BE2C (cell line): ENCODE measurements around the gene FBXO36.
"Not testable (repeated sequence)": the region's sequence is repeated elsewhere in the genome, so short reads cannot be mapped to it uniquely, and the experiment has no call there.

ENCODE experiments used
- DNase-seq: peaks from one replicate; pipeline ENCODE4 v3.0.0-alpha.2; 2020
- H3K27me3 ChIP-seq: fragments of 250-450 bp; sonication (Bioruptor Pico); 2 replicates; pipeline ENCODE4 v1.5.1; 2020; ENCODE audit warnings: mild to moderate bottlenecking
- H3K36me3 ChIP-seq: fragments of 250-450 bp; sonication (Bioruptor Pico); 2 replicates; pipeline ENCODE4 v1.5.1; 2020; ENCODE audit warnings: mild to moderate bottlenecking
- H3K4me1 ChIP-seq: fragments of 250-450 bp; sonication (Bioruptor Pico); 2 replicates; pipeline ENCODE4 v1.5.1; 2020
- H3K4me3 ChIP-seq: 2 replicates; pipeline ENCODE4 v1.5.1; 2011; ENCODE audit warnings: low read depth, low read length
- H3K9me3 ChIP-seq: fragments of 250-450 bp; sonication (Bioruptor Pico); 2 replicates; pipeline ENCODE4 v1.5.1; 2020
- CTCF ChIP-seq: IDR thresholded peaks from 2 replicates; pipeline ENCODE4 v1.5.1; 2012; ENCODE audit warnings: mild to moderate bottlenecking, low read depth, low read length

FBXO36 gene

GRCh38 chr2:229945975-229946374 lies 23.7 kb downstream of the FBXO36 start:
- no peak for DNase-seq
- no peak for TF ChIP-seq CTCF
- no peaks in the 10 kb centered on the region for H3K9me3 ChIP-seq

GRCh38 chr2:229947544-229947943 lies 25.2 kb downstream of the FBXO36 start:
- Histone ChIP-seq H3K9me3 (no peaks in the 10 kb centered on the region), H3K4me1 (0 out of 2 replicates have a peak, but pooled peaks cover 3% of the 10 kb centered on the region), H3K27me3 (no peaks in the 10 kb centered on the region), H3K36me3 (no peaks in the 10 kb centered on the region), H3K4me3 (no peak overlapping the region)
- TF ChIP-seq CTCF, result no peak
- DNase-seq, result no peak

More at GRCh38 chr2:229945975-229946374, 23.7 kb downstream of the FBXO36 start:
- Histone ChIP-seq H3K27me3 (no peaks in the 10 kb centered on the region), H3K4me1 (0 out of 2 replicates have a peak, but pooled peaks cover 3% of the 10 kb centered on the region), H3K4me3 (no peak overlapping the region), H3K36me3 (no peaks in the 10 kb centered on the region)

DNA sequence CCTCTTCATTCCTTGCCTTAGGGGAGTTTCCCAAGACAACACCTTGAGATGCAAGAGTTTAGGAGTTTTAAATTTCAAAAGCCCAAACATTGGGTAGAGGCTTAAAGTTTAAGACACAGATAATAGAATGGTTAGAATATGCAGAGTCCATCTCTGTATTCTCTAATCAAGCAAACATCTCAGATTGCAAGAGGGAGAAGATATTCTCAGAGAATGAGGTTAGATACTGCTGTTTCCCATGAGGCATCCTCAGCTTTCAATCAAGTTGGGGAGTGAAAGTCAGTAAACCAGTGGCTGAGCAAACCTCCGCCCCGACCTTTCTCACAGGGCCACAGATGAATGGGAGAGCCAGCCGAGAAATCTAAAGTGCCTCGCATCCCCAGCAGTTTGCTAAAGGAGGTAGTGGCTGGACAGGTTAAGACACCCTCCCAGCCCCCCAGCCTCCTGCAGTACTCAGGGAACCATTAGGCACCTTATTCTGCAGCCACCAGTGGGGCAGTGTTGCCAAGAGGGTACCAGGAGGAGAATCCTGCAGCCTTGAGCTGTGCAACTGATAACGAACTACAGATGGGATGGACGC lies 30.0 kb downstream of the FBXO36 start:
- no peak for TF ChIP-seq CTCF
- Histone ChIP-seq H3K36me3 (no peaks in the 10 kb centered on the region), H3K27me3 (no peaks in the 10 kb centered on the region), H3K9me3 (no peaks in the 10 kb centered on the region), H3K4me1 (no peaks in the 10 kb centered on the region), H3K4me3 (no peak overlapping the region)
- DNase-seq, result no peak

GRCh38 chr2:229955663-229956062 lies 33.4 kb downstream of the FBXO36 start:
- Histone ChIP-seq H3K4me1 (no peaks in the 10 kb centered on the region), H3K27me3 (no peaks in the 10 kb centered on the region), H3K36me3 (no peaks in the 10 kb centered on the region), H3K9me3 (no peaks in the 10 kb centered on the region), H3K4me3 (no peak overlapping the region)
- no peak for TF ChIP-seq CTCF
- DNase-seq, result no peak

GRCh38 chr2:229956491-229956890 lies 34.2 kb downstream of the FBXO36 start:
- TF ChIP-seq CTCF, result no peak
- no peaks in the 10 kb centered on the region for H3K36me3 ChIP-seq
- H3K4me3 ChIP-seq, result no peak overlapping the region
- H3K9me3 ChIP-seq, result no peaks in the 10 kb centered on the region
- DNase-seq, result no peak
- no peaks in the 10 kb centered on the region for H3K4me1 ChIP-seq
- no peaks in the 10 kb centered on the region for H3K27me3 ChIP-seq

GRCh38 chr2:229963596-229963995 lies 41.3 kb downstream of the FBXO36 start:
- H3K36me3 ChIP-seq, H3K4me1 ChIP-seq, DNase-seq: not testable (repeated sequence)

GRCh38 chr2:229969921-229970320 lies 47.6 kb downstream of the FBXO36 start:
- no peak overlapping the region for H3K4me3 ChIP-seq
- no peaks in the 10 kb centered on the region for H3K27me3 ChIP-seq
- no peak for DNase-seq
- TF ChIP-seq CTCF, result no peak
- no peaks in the 10 kb centered on the region for H3K9me3 ChIP-seq
- H3K36me3 ChIP-seq, result no peaks in the 10 kb centered on the region
- H3K4me1 ChIP-seq, result peaks cover 7% of the 10 kb centered on the region

More at GRCh38 chr2:229963596-229963995, 41.3 kb downstream of the FBXO36 start:
- H3K27me3 ChIP-seq, H3K4me3 ChIP-seq, H3K9me3 ChIP-seq: not testable (repeated sequence)
